GM21723 (cell line): ENCODE data around the gene IFITM2.
A peak's percentile ranks its signal among the peaks of the same experiment; 100 is the strongest.
"Not testable (repeated sequence)": the region's sequence is repeated elsewhere in the genome, so short reads cannot be mapped to it uniquely, and the experiment has no call there.

ENCODE experiments used
- ATAC-seq: cut with Tn5 transposase; IDR thresholded peaks from one replicate; pipeline ENCODE4 v1.9.1; 2021; ENCODE audit warnings: mild to moderate bottlenecking, moderate library complexity; ENCODE audit not compliant: unreplicated experiment

The IFITM2 gene

GRCh38 chr11:281486-282161, 26.0 kb upstream of the IFITM2 start:
- no peak for ATAC-seq

DNA sequence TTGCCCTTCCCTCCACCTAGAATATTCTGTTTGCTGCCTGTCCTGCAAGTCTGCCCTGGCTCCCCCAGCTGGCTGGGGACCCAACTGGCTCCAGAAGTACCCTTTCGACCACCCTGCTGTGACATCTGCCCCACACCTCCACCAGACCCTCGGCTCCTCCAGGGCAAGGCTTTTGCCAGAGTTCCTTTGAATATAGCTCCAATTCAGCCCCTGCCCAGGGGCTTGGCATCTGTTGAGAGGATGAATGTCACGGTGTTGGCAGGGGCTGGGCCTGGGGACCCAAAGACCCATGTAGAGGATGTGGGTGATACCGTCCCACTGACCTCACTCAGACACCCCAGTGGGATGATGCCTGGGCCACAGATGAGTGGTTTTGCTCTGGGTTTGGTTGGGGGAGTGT, 25.4 kb upstream of the IFITM2 start:
- ATAC-seq, result no peak

GRCh38 chr11:282630-283360, 24.8 kb upstream of the IFITM2 start:
- no peak for ATAC-seq

- no peak for ATAC-seq
Measured at GRCh38 chr11:283405-284104, 24.1 kb upstream of the IFITM2 start.

DNA sequence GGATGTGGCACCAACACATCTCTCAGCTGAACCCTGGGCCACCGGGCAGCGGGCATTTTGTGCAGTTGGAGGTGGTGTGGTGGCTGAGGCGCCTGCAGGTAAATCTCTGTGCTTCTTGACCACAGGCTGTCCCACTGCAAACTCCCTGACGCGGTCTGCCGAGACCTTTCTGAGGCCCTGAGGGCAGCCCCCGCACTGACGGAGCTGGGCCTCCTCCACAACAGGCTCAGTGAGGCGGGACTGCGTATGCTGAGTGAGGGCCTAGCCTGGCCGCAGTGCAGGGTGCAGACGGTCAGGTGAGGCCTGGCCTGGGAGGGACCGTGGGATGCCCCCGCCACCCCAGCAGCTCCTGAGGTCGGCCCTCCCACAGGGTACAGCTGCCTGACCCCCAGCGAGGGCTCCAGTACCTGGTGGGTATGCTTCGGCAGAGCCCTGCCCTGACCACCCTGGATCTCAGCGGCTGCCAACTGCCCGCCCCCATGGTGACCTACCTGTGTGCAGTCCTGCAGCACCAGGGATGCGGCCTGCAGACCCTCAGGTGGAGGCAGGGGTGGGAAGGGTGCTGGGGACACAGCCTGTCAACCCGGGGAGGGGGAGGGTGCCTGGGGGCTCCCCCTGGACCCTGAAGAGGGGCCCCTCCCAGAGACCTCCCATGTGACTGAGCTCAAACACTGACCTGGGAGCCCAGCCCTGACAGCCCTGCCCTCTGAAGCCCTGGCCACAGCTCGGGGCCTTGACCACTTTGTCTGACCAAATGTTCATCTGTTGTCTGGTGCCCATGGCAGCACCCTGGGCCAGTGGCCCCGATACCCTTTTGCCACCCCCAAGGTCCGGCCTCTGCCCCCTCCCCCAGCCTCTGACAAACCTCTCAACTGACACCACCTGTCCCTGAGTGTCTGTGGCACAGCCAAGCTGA, 23.3 kb upstream of the IFITM2 start:
- no peak for ATAC-seq

- ATAC-seq, result no peak
Measured at GRCh38 chr11:285021-285893, 22.4 kb upstream of the IFITM2 start.

GRCh38 chr11:285894-286220, 21.8 kb upstream of the IFITM2 start:
- no peak for ATAC-seq

- ATAC-seq, result not testable (repeated sequence)
Measured at GRCh38 chr11:286977-287820, 20.4 kb upstream of the IFITM2 start.

GRCh38 chr11:287821-288477, 19.7 kb upstream of the IFITM2 start:
- no peak for ATAC-seq

DNA sequence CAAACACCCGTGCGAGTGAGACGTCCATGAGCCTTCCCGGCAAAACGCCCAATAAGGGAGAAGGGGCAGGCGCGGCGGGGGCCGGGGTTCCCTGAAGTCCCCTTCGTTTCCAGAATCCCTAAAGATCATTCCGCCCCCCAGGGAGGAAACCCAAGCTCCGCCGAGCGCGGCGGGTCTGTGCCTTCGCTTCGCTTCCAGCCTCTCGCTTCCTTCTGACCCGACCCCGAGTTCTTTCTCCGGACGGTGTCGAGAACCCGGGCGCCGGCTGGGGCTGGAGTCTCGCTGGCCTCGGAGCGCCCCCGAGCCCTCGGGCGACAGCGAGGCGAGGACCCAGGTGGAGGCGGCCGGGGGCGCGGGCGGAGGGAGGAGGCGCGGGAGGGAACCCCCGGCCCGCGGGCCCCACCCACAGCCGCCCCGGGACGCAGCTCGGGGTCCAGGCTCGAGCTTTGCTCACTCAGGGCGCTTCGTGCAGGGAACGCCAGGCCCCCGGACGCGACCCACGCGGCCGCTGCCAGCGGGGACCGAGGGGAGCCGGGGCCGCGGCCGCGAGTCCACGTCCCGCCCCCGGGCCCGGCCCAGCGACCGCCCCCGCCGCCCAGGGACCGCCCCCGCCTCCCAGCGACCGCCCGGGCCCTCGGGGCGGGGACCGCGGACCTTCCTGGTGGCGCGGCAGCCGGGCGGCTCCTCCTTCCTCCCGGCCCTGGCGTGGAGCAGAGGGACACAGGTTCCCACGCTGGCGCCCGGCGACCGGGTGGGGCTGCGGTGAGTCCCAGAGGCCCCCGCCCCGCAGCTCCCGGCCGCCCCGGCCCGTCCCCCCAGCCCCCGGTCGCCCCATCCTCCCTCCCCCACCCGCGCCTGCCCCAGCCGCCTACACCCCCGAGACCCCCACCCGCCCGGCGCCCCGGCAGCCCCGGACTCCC, 18.9 kb upstream of the IFITM2 start, which contains the start of gene PGGHG:
TSS of gene PGGHG (plus strand) at position 649 of the 920 bp plus-strand sequence. CDS start 691 bp downstream, outside the sequence.
- peak; percentile 67 for ATAC-seq

- no peak for ATAC-seq
Measured at GRCh38 chr11:289398-289711, 18.3 kb upstream of the IFITM2 start.

DNA sequence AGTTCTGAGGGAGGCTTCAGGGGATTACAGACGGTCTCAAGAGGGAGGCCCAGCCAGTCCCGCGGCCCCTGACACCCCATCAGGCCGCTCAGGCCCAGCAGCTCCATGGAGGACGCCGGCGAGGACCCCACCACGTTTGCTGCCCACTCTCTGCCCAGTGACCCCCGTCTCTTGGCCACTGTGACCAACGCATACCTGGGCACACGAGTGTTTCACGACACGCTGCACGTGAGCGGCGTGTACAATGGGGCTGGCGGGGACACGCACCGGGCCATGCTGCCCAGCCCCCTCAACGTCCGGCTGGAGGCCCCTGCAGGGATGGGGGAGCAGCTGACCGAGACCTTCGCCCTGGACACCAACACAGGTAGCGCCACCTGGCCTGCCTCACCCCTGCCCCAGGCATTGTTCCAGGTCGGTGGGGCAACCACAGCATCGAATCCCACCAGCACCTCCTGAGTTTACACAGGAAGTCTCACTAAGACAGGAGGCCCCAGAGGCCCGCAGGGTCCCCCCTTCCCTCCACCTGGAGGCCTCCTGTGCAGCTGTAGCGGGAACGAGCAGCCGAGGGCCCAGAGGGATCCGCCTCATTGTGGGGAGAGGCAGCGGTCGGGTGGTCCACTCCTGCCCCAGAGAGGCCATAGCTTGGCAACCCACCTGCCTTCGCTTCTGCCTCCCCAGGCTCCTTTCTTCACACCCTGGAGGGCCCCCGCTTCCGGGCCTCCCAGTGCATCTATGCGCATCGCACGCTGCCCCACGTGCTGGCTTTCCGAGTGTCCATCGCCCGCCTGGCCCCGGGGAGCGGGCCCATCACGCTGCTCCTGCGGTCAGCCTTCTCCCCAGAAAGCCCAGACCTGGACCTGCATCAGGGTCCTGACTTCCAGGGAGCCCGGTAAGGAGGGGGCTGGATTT, 17.6 kb upstream of the IFITM2 start:
- ATAC-seq, result no peak

DNA sequence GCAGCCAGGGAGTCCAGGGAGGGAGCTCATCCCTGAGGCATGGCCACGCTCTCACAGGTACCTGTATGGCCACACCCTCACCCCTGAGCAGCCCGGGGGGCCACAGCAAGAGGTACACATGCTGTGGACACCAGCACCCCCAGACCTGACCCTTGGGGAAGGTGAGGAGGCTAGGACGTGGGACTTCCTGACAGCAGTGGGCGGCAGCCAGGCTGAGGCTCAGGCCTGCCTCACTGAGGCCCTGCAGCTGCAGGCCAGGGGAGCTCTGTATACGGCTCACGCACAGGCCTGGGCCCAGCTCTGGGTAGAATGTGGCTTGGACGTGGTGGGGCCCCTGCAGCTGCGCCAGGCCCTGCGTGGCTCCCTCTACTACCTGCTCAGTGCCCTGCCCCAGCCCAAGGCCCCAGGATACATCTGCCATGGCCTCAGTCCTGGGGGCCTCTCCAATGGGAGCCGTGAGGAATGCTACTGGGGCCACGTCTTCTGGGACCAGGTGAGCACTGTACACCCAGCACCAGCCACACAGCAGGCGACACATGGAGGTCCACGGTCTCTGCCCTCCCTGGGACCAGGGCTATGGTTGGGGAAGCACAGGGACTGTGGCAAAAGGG, 16.9 kb upstream of the IFITM2 start:
- no peak for ATAC-seq

DNA sequence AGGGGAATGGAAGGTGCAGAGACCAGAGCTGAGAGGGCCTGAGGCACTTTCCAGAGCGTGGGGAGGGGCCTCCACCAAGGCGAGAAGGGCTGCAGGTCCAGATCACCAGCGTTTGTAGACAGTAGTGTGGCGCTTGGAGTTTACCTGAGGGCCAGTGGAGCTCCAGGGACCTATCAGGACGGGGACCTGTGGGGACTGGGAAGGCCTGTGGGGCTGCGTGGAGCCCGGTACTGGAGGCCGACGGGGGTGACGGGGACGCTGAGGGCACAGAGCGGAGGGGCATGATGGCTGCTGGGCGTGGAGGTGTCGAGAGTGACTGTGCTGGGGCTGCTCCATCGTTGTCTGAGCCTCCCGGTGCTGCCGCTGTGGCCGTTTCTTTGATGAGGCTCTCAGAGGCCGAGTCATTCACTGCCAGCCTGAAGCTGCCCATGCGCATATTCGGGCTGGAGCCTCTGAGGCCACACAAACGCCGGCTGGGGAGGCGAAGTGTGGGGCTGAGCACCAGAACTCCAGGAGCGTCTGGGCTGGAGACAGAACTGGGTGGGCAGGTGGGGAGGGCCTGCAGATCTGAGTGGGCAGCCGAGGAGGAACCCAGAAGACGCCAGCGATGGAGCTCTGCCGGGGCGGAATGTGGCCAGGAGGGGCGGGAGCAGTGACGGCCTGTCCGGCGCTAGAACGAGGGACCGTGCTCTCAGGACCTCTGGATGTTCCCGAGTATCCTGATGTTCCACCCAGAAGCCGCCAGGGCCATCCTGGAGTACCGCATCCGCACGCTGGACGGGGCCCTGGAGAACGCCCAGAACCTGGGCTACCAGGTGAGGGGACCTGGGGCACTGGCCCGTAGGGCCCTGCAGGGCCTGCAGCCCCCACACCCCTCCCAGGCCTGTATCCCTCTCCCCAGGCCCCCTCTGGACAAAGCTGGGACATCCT, 16.1 kb upstream of the IFITM2 start:
- no peak for ATAC-seq
